Activated naive CD8-positive, alpha-beta T cell treated with anti-CD3 and anti-CD28 coated beads for 36 hours (primary cell): ENCODE measurements around the gene RPL39L. TPM values are rescaled to one million over a fixed set of nuclear protein-coding genes. Genes with fewer than 3 reads are reported as not detected.
A peak's percentile ranks its signal among the peaks of the same experiment; 100 is the strongest.
"Not testable (repeated sequence)": the region's sequence is repeated elsewhere in the genome, so short reads cannot be mapped to it uniquely, and the experiment has no call there.

ENCODE experiments used
- DNase-seq: peaks from one replicate; pipeline ENCODE4 v3.0.0; 2021
- H3K27ac Mint-ChIP-seq: one replicate; pipeline ENCODE4 v1.8.0; 2022; ENCODE audit warnings: mild to moderate bottlenecking, moderate library complexity, mixed read lengths
- H3K27me3 Mint-ChIP-seq: one replicate; pipeline ENCODE4 v1.8.0; 2022; ENCODE audit warnings: mild to moderate bottlenecking, mixed read lengths
- H3K36me3 Mint-ChIP-seq: one replicate; pipeline ENCODE4 v1.8.0; 2021; ENCODE audit warnings: mild to moderate bottlenecking, mixed read lengths
- H3K4me1 Mint-ChIP-seq: one replicate; pipeline ENCODE4 v1.8.0; 2021; ENCODE audit warnings: mixed read lengths
- H3K4me3 Mint-ChIP-seq: one replicate; pipeline ENCODE4 v1.8.0; 2022; ENCODE audit warnings: mild to moderate bottlenecking, moderate library complexity, mixed read lengths
- H3K9me3 Mint-ChIP-seq: one replicate; pipeline ENCODE4 v1.8.0; 2022; ENCODE audit warnings: mixed read lengths
- total RNA-seq, 2 experiments: library from RNA; stranded (reverse); gene quantifications; one replicate each; pipeline ENCODE4 v1.2.3, GENCODE V29; 2021

RPL39L gene
- total RNA-seq, 2 experiments from 2014 or later: 14.7 to 17.7 TPM

- Mint-ChIP-seq H3K4me3 (no peak overlapping the region), H3K27ac (no peak overlapping the region), H3K27me3 (peaks cover 4% of the 10 kb centered on the region), H3K9me3 (peaks cover 2% of the 10 kb centered on the region), H3K4me1 (no peaks in the 10 kb centered on the region), H3K36me3 (no peaks in the 10 kb centered on the region)
- no peak for DNase-seq
Observed at GRCh38 chr3:187162265-187162953, 23.1 kb upstream of the RPL39L start.

- no peaks in the 10 kb centered on the region for H3K4me1 Mint-ChIP-seq
- H3K27me3 Mint-ChIP-seq: peaks cover 4% of the 10 kb centered on the region
- H3K9me3 Mint-ChIP-seq: peaks cover 2% of the 10 kb centered on the region
- DNase-seq: no peak
- no peak overlapping the region for H3K4me3 Mint-ChIP-seq
- no peaks in the 10 kb centered on the region for H3K36me3 Mint-ChIP-seq
- no peak overlapping the region for H3K27ac Mint-ChIP-seq
Observed at GRCh38 chr3:187161556-187161955, 22.3 kb upstream of the RPL39L start.

GRCh38 chr3:187150599-187150998 is 11.3 kb upstream of the RPL39L start:
- peak; percentile 60 for DNase-seq
- H3K4me3 Mint-ChIP-seq: no peak overlapping the region
- H3K36me3 Mint-ChIP-seq: no peaks in the 10 kb centered on the region
- H3K27me3 Mint-ChIP-seq: no peaks in the 10 kb centered on the region
- peaks cover 10% of the 10 kb centered on the region for H3K4me1 Mint-ChIP-seq
- peaks cover 14% of the 10 kb centered on the region for H3K9me3 Mint-ChIP-seq
- no peak overlapping the region for H3K27ac Mint-ChIP-seq

- Mint-ChIP-seq H3K27ac (no peak overlapping the region), H3K4me1 (peaks cover 10% of the 10 kb centered on the region), H3K4me3 (no peak overlapping the region), H3K9me3 (peaks cover 11% of the 10 kb centered on the region), H3K27me3 (no peaks in the 10 kb centered on the region), H3K36me3 (no peaks in the 10 kb centered on the region)
- no peak for DNase-seq
Observed at GRCh38 chr3:187150186-187150585, 10.9 kb upstream of the RPL39L start.

GRCh38 chr3:187146389-187146788 is 7.1 kb upstream of the RPL39L start:
- H3K27ac Mint-ChIP-seq: no peak overlapping the region
- no peak for DNase-seq
- peaks cover 7% of the 10 kb centered on the region for H3K36me3 Mint-ChIP-seq
- no peak overlapping the region for H3K4me3 Mint-ChIP-seq
- H3K4me1 Mint-ChIP-seq: peaks cover 5% of the 10 kb centered on the region
- no peaks in the 10 kb centered on the region for H3K27me3 Mint-ChIP-seq
- H3K9me3 Mint-ChIP-seq: peaks cover 18% of the 10 kb centered on the region

- Mint-ChIP-seq H3K27ac (no peak overlapping the region), H3K27me3 (no peaks in the 10 kb centered on the region)
Observed at GRCh38 chr3:187145149-187145895, 6.0 kb upstream of the RPL39L start.

GRCh38 chr3:187139895-187140253 is 578 bp upstream of the RPL39L start:
- Mint-ChIP-seq H3K36me3 (peaks cover 30% of the 10 kb centered on the region), H3K4me3 (peak overlapping the region; percentile 90), H3K27me3 (no peaks in the 10 kb centered on the region), H3K9me3 (peaks cover 23% of the 10 kb centered on the region), H3K27ac (peak overlapping the region; percentile 96), H3K4me1 (peaks cover 7% of the 10 kb centered on the region)
- no peak for DNase-seq

More at GRCh38 chr3:187145149-187145895, 6.0 kb upstream of the RPL39L start:
- Mint-ChIP-seq H3K9me3 (peaks cover 18% of the 10 kb centered on the region), H3K4me3 (no peak overlapping the region), H3K36me3 (peaks cover 7% of the 10 kb centered on the region), H3K4me1 (no peaks in the 10 kb centered on the region)
- DNase-seq: no peak

GRCh38 chr3:187136936-187137335 is 2.4 kb downstream of the RPL39L start:
- H3K4me3 Mint-ChIP-seq: no peak overlapping the region
- H3K9me3 Mint-ChIP-seq: peaks cover 9% of the 10 kb centered on the region
- no peak overlapping the region for H3K27ac Mint-ChIP-seq
- H3K36me3 Mint-ChIP-seq: peaks cover 35% of the 10 kb centered on the region
- no peak for DNase-seq
- no peaks in the 10 kb centered on the region for H3K27me3 Mint-ChIP-seq
- peaks cover 15% of the 10 kb centered on the region for H3K4me1 Mint-ChIP-seq

GRCh38 chr3:187136337-187136736 is 3.0 kb downstream of the RPL39L start:
- Mint-ChIP-seq H3K36me3 (peaks cover 32% of the 10 kb centered on the region), H3K9me3 (peaks cover 8% of the 10 kb centered on the region), H3K27ac (no peak overlapping the region), H3K4me3 (no peak overlapping the region), H3K27me3 (no peaks in the 10 kb centered on the region), H3K4me1 (peaks cover 15% of the 10 kb centered on the region)
- DNase-seq: no peak

GRCh38 chr3:187135172-187135690 is 4.1 kb downstream of the RPL39L start:
- H3K27me3 Mint-ChIP-seq, H3K4me3 Mint-ChIP-seq, DNase-seq, H3K27ac Mint-ChIP-seq: not testable (repeated sequence)
- H3K36me3 Mint-ChIP-seq: peaks cover 36% of the 10 kb centered on the region
- peaks cover 23% of the 10 kb centered on the region for H3K4me1 Mint-ChIP-seq
- peaks cover 11% of the 10 kb centered on the region for H3K9me3 Mint-ChIP-seq

- not testable (repeated sequence) for H3K27ac Mint-ChIP-seq, H3K4me3 Mint-ChIP-seq, H3K27me3 Mint-ChIP-seq, DNase-seq
- peaks cover 44% of the 10 kb centered on the region for H3K36me3 Mint-ChIP-seq
- H3K9me3 Mint-ChIP-seq: peaks cover 25% of the 10 kb centered on the region
- H3K4me1 Mint-ChIP-seq: peaks cover 24% of the 10 kb centered on the region
Observed at GRCh38 chr3:187133181-187133580, 6.1 kb downstream of the RPL39L start.

GRCh38 chr3:187132666-187133065 is 6.6 kb downstream of the RPL39L start:
- H3K9me3 Mint-ChIP-seq: peaks cover 25% of the 10 kb centered on the region
- peaks cover 42% of the 10 kb centered on the region for H3K36me3 Mint-ChIP-seq
- peaks cover 23% of the 10 kb centered on the region for H3K4me1 Mint-ChIP-seq
- H3K27ac Mint-ChIP-seq: no peak overlapping the region
- H3K27me3 Mint-ChIP-seq: no peaks in the 10 kb centered on the region
- no peak for DNase-seq
- H3K4me3 Mint-ChIP-seq: no peak overlapping the region

GRCh38 chr3:187131981-187132380 is 7.3 kb downstream of the RPL39L start:
- Mint-ChIP-seq H3K4me3 (no peak overlapping the region), H3K9me3 (peaks cover 25% of the 10 kb centered on the region), H3K36me3 (peaks cover 43% of the 10 kb centered on the region), H3K27me3 (no peaks in the 10 kb centered on the region), H3K4me1 (peaks cover 23% of the 10 kb centered on the region), H3K27ac (no peak overlapping the region)
- DNase-seq: no peak

GRCh38 chr3:187130346-187131066 is 8.8 kb downstream of the RPL39L start:
- peaks cover 20% of the 10 kb centered on the region for H3K9me3 Mint-ChIP-seq
- H3K36me3 Mint-ChIP-seq: peaks cover 38% of the 10 kb centered on the region
- H3K27me3 Mint-ChIP-seq: no peaks in the 10 kb centered on the region
- H3K27ac Mint-ChIP-seq: peak overlapping the region; percentile 96
- peak overlapping the region; percentile 39 for H3K4me3 Mint-ChIP-seq
- peaks cover 23% of the 10 kb centered on the region for H3K4me1 Mint-ChIP-seq
- DNase-seq: peak; percentile 23
